ENCODE measurements around the gene LUZP2. TPM values are rescaled to one million over a fixed set of nuclear protein-coding genes. Genes with fewer than 3 reads are reported as not detected.

Gene LUZP2
- total RNA-seq, 1 donor from 2014 or later = 0.33 TPM

- Histone ChIP-seq H3K4me3 (ENCODE audit: low read depth, low read length) (no peak overlapping the region), H3K27me3 (ENCODE audit: control insufficient read depth, insufficient read depth, low read length) (no peaks in the 10 kb centered on the region), H3K36me3 (ENCODE audit: control insufficient read depth, insufficient read depth, low read length) (no peaks in the 10 kb centered on the region)
- no peak for DNase-seq (ENCODE audit: low read depth)
- TF ChIP-seq, protein P1, sequence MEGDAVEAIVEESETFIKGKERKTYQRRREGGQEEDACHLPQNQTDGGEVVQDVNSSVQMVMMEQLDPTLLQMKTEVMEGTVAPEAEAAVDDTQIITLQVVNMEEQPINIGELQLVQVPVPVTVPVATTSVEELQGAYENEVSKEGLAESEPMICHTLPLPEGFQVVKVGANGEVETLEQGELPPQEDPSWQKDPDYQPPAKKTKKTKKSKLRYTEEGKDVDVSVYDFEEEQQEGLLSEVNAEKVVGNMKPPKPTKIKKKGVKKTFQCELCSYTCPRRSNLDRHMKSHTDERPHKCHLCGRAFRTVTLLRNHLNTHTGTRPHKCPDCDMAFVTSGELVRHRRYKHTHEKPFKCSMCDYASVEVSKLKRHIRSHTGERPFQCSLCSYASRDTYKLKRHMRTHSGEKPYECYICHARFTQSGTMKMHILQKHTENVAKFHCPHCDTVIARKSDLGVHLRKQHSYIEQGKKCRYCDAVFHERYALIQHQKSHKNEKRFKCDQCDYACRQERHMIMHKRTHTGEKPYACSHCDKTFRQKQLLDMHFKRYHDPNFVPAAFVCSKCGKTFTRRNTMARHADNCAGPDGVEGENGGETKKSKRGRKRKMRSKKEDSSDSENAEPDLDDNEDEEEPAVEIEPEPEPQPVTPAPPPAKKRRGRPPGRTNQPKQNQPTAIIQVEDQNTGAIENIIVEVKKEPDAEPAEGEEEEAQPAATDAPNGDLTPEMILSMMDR (IDR thresholded peaks at IDR 0.05; ENCODE audit: insufficient read depth, low read length, poor library complexity, severe bottlenecking) = no peak
Measured at GRCh38 chr11:24820541-24820940, 323.7 kb downstream of the LUZP2 start.

DNA sequence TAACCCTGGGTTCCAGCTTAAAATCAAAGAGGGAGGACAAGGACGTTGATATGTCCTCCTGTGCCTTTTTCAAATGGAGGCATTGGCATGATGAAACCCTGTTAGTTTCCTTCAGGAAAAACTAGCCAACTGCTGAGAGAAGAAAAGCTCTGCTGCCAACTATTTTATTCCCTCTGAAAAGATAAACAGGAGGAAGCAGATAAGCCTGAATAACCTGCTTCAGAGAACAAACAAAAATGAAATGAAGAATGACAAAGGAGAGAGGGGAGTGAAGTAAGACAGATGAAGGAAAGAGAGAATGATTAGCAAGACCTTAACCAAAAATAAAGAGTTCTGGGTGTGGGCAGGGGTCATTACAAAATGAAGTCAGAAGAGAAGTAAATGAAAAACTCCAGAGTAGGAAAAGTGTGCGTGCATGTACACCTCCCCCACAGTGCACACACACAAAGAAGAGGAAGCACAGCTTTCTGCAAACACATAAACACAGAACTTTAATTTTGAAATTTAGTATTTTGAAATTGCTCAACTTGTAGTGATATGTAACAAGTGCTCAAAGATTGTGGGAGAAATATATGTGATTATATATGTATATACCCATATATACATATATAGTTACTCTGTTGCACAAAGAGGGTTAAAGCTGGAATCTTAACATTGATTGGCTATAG lies 332.2 kb downstream of the LUZP2 start:
- Histone ChIP-seq H3K4me3 (ENCODE audit: low read depth, low read length) (no peak overlapping the region), H3K27me3 (ENCODE audit: control insufficient read depth, insufficient read depth, low read length) (no peaks in the 10 kb centered on the region), H3K36me3 (ENCODE audit: control insufficient read depth, insufficient read depth, low read length) (no peaks in the 10 kb centered on the region)
- TF ChIP-seq, protein P1 (IDR thresholded peaks at IDR 0.05; ENCODE audit: insufficient read depth, low read length, poor library complexity, severe bottlenecking) = no peak
- no peak for DNase-seq (ENCODE audit: low read depth)

DNA sequence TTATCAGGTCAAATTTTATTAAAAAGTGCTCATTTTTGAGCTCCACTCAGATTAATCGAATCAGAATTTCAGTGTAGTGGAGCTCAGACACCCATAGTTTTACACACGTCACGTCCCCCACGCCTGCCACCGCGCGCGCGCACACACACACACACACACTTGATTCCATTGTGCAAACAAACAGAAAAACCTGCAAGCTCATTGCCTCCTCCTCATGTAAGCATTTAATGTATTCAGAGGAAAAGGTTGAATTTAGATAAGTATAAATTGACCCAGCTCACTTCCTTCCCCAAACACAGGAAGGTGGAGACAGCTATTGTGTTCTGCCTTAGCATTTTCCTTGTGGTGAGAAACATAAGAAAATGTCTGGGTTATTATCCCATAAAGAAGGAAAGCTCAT lies 336.7 kb downstream of the LUZP2 start:
- Histone ChIP-seq H3K27me3 (ENCODE audit: control insufficient read depth, insufficient read depth, low read length) (no peaks in the 10 kb centered on the region), H3K4me3 (ENCODE audit: low read depth, low read length) (no peak overlapping the region), H3K36me3 (ENCODE audit: control insufficient read depth, insufficient read depth, low read length) (no peaks in the 10 kb centered on the region)
- DNase-seq (ENCODE audit: low read depth) = no peak
- TF ChIP-seq, protein P1 (IDR thresholded peaks at IDR 0.05; ENCODE audit: insufficient read depth, low read length, poor library complexity, severe bottlenecking) = no peak

- no peaks in the 10 kb centered on the region for H3K36me3 ChIP-seq (ENCODE audit: control insufficient read depth, insufficient read depth, low read length)
Measured at GRCh38 chr11:24837112-24837511, 340.3 kb downstream of the LUZP2 start.

GRCh38 chr11:24842308-24842707 lies 345.5 kb downstream of the LUZP2 start:
- H3K27me3 ChIP-seq (ENCODE audit: control insufficient read depth, insufficient read depth, low read length) = no peaks in the 10 kb centered on the region
- TF ChIP-seq, protein P1 (IDR thresholded peaks at IDR 0.05; ENCODE audit: insufficient read depth, low read length, poor library complexity, severe bottlenecking) = no peak
- DNase-seq (ENCODE audit: low read depth) = no peak
- no peaks in the 10 kb centered on the region for H3K36me3 ChIP-seq (ENCODE audit: control insufficient read depth, insufficient read depth, low read length)
- H3K4me3 ChIP-seq (ENCODE audit: low read depth, low read length) = no peak overlapping the region

More at GRCh38 chr11:24837112-24837511, 340.3 kb downstream of the LUZP2 start:
- TF ChIP-seq, protein P1 (IDR thresholded peaks at IDR 0.05; ENCODE audit: insufficient read depth, low read length, poor library complexity, severe bottlenecking) = no peak
- Histone ChIP-seq H3K27me3 (ENCODE audit: control insufficient read depth, insufficient read depth, low read length) (no peaks in the 10 kb centered on the region), H3K4me3 (ENCODE audit: low read depth, low read length) (no peak overlapping the region)
- DNase-seq (ENCODE audit: low read depth) = no peak

DNA sequence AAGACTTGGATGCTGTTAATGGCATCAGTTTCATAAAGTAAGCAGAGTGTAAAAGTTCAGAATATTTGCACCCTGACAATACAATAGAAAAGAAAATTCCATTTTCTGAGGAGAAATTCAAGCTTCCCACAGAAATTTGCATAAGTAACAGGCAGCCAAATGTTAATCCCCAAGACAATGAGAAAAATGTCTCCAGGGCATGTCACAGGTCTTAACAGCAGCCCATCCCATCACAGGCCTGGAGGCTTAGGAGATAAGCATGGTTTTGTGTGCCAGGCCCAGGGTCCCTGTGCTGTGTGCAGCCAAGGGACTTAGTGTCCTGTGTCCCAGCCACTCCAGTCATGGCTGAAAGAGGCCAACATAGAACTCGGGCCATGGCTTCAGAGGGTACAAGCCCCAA lies 347.6 kb downstream of the LUZP2 start:
- H3K36me3 ChIP-seq (ENCODE audit: control insufficient read depth, insufficient read depth, low read length) = no peaks in the 10 kb centered on the region
- H3K4me3 ChIP-seq (ENCODE audit: low read depth, low read length) = no peak overlapping the region
- TF ChIP-seq, protein P1 (IDR thresholded peaks at IDR 0.05; ENCODE audit: insufficient read depth, low read length, poor library complexity, severe bottlenecking) = no peak
- no peaks in the 10 kb centered on the region for H3K27me3 ChIP-seq (ENCODE audit: control insufficient read depth, insufficient read depth, low read length)
- no peak for DNase-seq (ENCODE audit: low read depth)

Data from kidney epithelial cell (primary cell).